ENCODE results near the gene SMURF2.
"Not testable (repeated sequence)": the region's sequence is repeated elsewhere in the genome, so short reads cannot be mapped to it uniquely, and the experiment has no call there.

The SMURF2 gene

GRCh38 chr17:64661976-64662773 is at the start of gene SMURF2:
Gene SMURF2, minus strand, starts transcription at chr17:64662307. Its CDS starts 427 bp downstream, at chr17:64661880.
- DNase-seq: no peak

- DNase-seq: no peak
Measured at GRCh38 chr17:64709481-64709880, 47.4 kb upstream of the SMURF2 start.

GRCh38 chr17:64707050-64707591 is 45.0 kb upstream of the SMURF2 start:
- no peak for DNase-seq

GRCh38 chr17:64706224-64707049 is 44.3 kb upstream of the SMURF2 start:
- DNase-seq: no peak

GRCh38 chr17:64702815-64703214 is 40.7 kb upstream of the SMURF2 start:
- DNase-seq: no peak

- DNase-seq: no peak
Measured at GRCh38 chr17:64698725-64699124, 36.6 kb upstream of the SMURF2 start.

- DNase-seq: no peak
Measured at GRCh38 chr17:64694207-64694606, 32.1 kb upstream of the SMURF2 start.

- no peak for DNase-seq
Measured at GRCh38 chr17:64692187-64692586, 30.1 kb upstream of the SMURF2 start.

- DNase-seq: no peak
Measured at GRCh38 chr17:64689106-64689505, 27.0 kb upstream of the SMURF2 start.

GRCh38 chr17:64688481-64688880 is 26.4 kb upstream of the SMURF2 start:
- DNase-seq: no peak

- no peak for DNase-seq
Measured at GRCh38 chr17:64687961-64688360, 25.9 kb upstream of the SMURF2 start.

- no peak for DNase-seq
Measured at GRCh38 chr17:64687376-64687775, 25.3 kb upstream of the SMURF2 start.

- no peak for DNase-seq
Measured at GRCh38 chr17:64686705-64687104, 24.6 kb upstream of the SMURF2 start.

GRCh38 chr17:64685705-64686104 is 23.6 kb upstream of the SMURF2 start:
- DNase-seq: no peak

GRCh38 chr17:64683796-64684195 is 21.7 kb upstream of the SMURF2 start:
- no peak for DNase-seq

- DNase-seq: no peak
Measured at GRCh38 chr17:64682261-64683181, 20.4 kb upstream of the SMURF2 start.

GRCh38 chr17:64679710-64680216 is 17.7 kb upstream of the SMURF2 start:
- DNase-seq: no peak

GRCh38 chr17:64676763-64677162 is 14.7 kb upstream of the SMURF2 start:
- no peak for DNase-seq

- DNase-seq: not testable (repeated sequence)
Measured at GRCh38 chr17:64670843-64671590, 8.9 kb upstream of the SMURF2 start.

- DNase-seq: not testable (repeated sequence)
Measured at GRCh38 chr17:64667807-64668721, 6.0 kb upstream of the SMURF2 start.

All from NCI-H524 treated with DMSO at 0.1 percent for 48 hours (cell line).